Naive B cell (primary cell): ENCODE data around the gene CACNB4. TPM values are rescaled to one million over a fixed set of nuclear protein-coding genes. Genes with fewer than 3 reads are reported as not detected.

Experiments
- ATAC-seq, 2 donors: fragments of 150-1000 bp; cut with Tn5 transposase; 2 replicates each; pipeline ENCODE4 v1.10.0; 2021; ENCODE audit warnings: low read depth in 2 of 2, mild to moderate bottlenecking in 2 of 2, moderate library complexity in 2 of 2
- DNase-seq: peaks from one replicate; pipeline ENCODE4 v3.0.0; 2022
- H3K27ac Mint-ChIP-seq, 6 donors: one replicate each; pipeline ENCODE4 v1.8.0; 2020 to 2022; ENCODE audit warnings: mild to moderate bottlenecking in 6 of 6, mixed read lengths in 6 of 6, moderate library complexity in 5 of 6, inconsistent platforms in 2 of 6
- H3K27me3 Mint-ChIP-seq, 3 donors: one replicate each; pipeline ENCODE4 v1.8.0; 2021 to 2022; ENCODE audit warnings: mixed read lengths in 3 of 3, mild to moderate bottlenecking in 1 of 3
- H3K36me3 Mint-ChIP-seq, 2 donors: one replicate each; pipeline ENCODE4 v1.8.0; 2020 to 2022; ENCODE audit warnings: mixed read lengths in 2 of 2, inconsistent platforms in 1 of 2, mild to moderate bottlenecking in 1 of 2
- H3K4me1 Mint-ChIP-seq, 3 donors: one replicate each; pipeline ENCODE4 v1.8.0; 2020 to 2022; ENCODE audit warnings: mixed read lengths in 3 of 3, inconsistent platforms in 1 of 3, mild to moderate bottlenecking in 1 of 3, moderate library complexity in 1 of 3
- H3K4me3 Mint-ChIP-seq, 8 donors: one replicate each; pipeline ENCODE4 v1.8.0; 2020 to 2022; ENCODE audit warnings: mild to moderate bottlenecking in 8 of 8, mixed read lengths in 8 of 8, moderate library complexity in 8 of 8, inconsistent platforms in 2 of 8
- H3K9me3 Mint-ChIP-seq, 7 donors: one replicate each; pipeline ENCODE4 v1.8.0; 2020 to 2022; ENCODE audit warnings: mixed read lengths in 7 of 7, mild to moderate bottlenecking in 5 of 7, inconsistent platforms in 2 of 7, moderate library complexity in 1 of 7
- polyA plus RNA-seq, 6 donors: library from polyadenylated mRNA; unstranded; fragments of 300-500 nt; fragmentation: Illumina TruSeq; gene quantifications; one replicate each; pipeline ENCODE4 v1.2.3, GENCODE V29; 2021; ENCODE audit warnings: low read depth in 6 of 6

CACNB4 gene
- polyA plus RNA-seq, 6 donors from 2014 or later = 0.10 to 3.2 TPM; not detected in 4

- Mint-ChIP-seq H3K27ac (no peak overlapping the region), H3K9me3 (peaks cover 0 to 4% (median 0%) of the 10 kb centered on the region in 7 donors), H3K4me3 (peak overlapping the region in 1 of 8 donors; percentile 77), H3K4me1 (peaks cover 38 to 67% (median 59%) of the 10 kb centered on the region in 3 donors), H3K27me3 (no peaks in the 10 kb centered on the region), H3K36me3 (peaks cover 0 to 5% of the 10 kb centered on the region in 2 donors)
- DNase-seq = no peak
- ATAC-seq = no peak
These were observed 274.0 kb downstream of the CACNB4 start for GRCh38 chr2:151824886-151825285.

GRCh38 chr2:151823651-151824050 is 275.2 kb downstream of the CACNB4 start:
- Mint-ChIP-seq H3K36me3 (no peaks in the 10 kb centered on the region), H3K4me1 (peaks cover 39 to 60% (median 57%) of the 10 kb centered on the region in 3 donors), H3K4me3 (peak overlapping the region in 1 of 8 donors; percentile 9), H3K9me3 (no peaks in the 10 kb centered on the region), H3K27me3 (no peaks in the 10 kb centered on the region), H3K27ac (no peak overlapping the region)
- ATAC-seq = no peak
- no peak for DNase-seq

GRCh38 chr2:151819920-151820319 is 278.9 kb downstream of the CACNB4 start:
- Mint-ChIP-seq H3K27ac (no peak overlapping the region), H3K36me3 (peaks cover 5 to 8% of the 10 kb centered on the region in 2 donors), H3K27me3 (no peaks in the 10 kb centered on the region), H3K4me3 (no peak overlapping the region), H3K9me3 (no peaks in the 10 kb centered on the region), H3K4me1 (peaks cover 36 to 46% (median 36%) of the 10 kb centered on the region in 3 donors)
- DNase-seq (no peak), ATAC-seq (no peak)

- peaks cover 23 to 33% (median 28%) of the 10 kb centered on the region in 3 donors for H3K4me1 Mint-ChIP-seq
- H3K9me3 Mint-ChIP-seq = no peaks in the 10 kb centered on the region
- H3K27ac Mint-ChIP-seq = no peak overlapping the region
- H3K4me3 Mint-ChIP-seq = no peak overlapping the region
- H3K36me3 Mint-ChIP-seq = peaks cover 7 to 12% of the 10 kb centered on the region in 2 donors
- H3K27me3 Mint-ChIP-seq = no peaks in the 10 kb centered on the region
- DNase-seq (no peak), ATAC-seq (no peak)
These were observed 280.9 kb downstream of the CACNB4 start for GRCh38 chr2:151817929-151818328.

- H3K4me3 Mint-ChIP-seq = no peak overlapping the region
- ATAC-seq = no peak
- DNase-seq = no peak
- H3K36me3 Mint-ChIP-seq = peaks cover 15 to 16% of the 10 kb centered on the region in 2 donors
- H3K27ac Mint-ChIP-seq = no peak overlapping the region
- no peaks in the 10 kb centered on the region for H3K27me3 Mint-ChIP-seq
- peaks cover 0 to 3% (median 0%) of the 10 kb centered on the region in 7 donors for H3K9me3 Mint-ChIP-seq
- H3K4me1 Mint-ChIP-seq = peaks cover 18 to 24% (median 20%) of the 10 kb centered on the region in 3 donors
These were observed 282.0 kb downstream of the CACNB4 start for GRCh38 chr2:151816843-151817242.

GRCh38 chr2:151815821-151816489 is 282.9 kb downstream of the CACNB4 start:
- Mint-ChIP-seq H3K27ac (peak overlapping the region in 2 of 6 donors; percentile 70 to 74), H3K9me3 (peaks cover 0 to 3% (median 0%) of the 10 kb centered on the region in 7 donors), H3K27me3 (no peaks in the 10 kb centered on the region), H3K4me3 (no peak overlapping the region), H3K36me3 (peaks cover 16 to 20% of the 10 kb centered on the region in 2 donors), H3K4me1 (peaks cover 14 to 19% (median 17%) of the 10 kb centered on the region in 3 donors)
- ATAC-seq (no peak), DNase-seq (no peak)

- DNase-seq (no peak), ATAC-seq (no peak)
- Mint-ChIP-seq H3K36me3 (peaks cover 21 to 23% of the 10 kb centered on the region in 2 donors), H3K4me3 (no peak overlapping the region), H3K27me3 (no peaks in the 10 kb centered on the region), H3K9me3 (peaks cover 0 to 3% (median 0%) of the 10 kb centered on the region in 7 donors), H3K4me1 (peaks cover 0 to 6% (median under 1%) of the 10 kb centered on the region in 3 donors), H3K27ac (peak overlapping the region in 2 of 6 donors; percentile 6 to 38)
These were observed 288.4 kb downstream of the CACNB4 start for GRCh38 chr2:151810489-151810888.

- Mint-ChIP-seq H3K27me3 (no peaks in the 10 kb centered on the region), H3K4me1 (peaks cover 0 to 6% (median 0%) of the 10 kb centered on the region in 3 donors), H3K9me3 (peaks cover 0 to 3% (median 0%) of the 10 kb centered on the region in 7 donors), H3K4me3 (no peak overlapping the region), H3K36me3 (peaks cover 15 to 22% of the 10 kb centered on the region in 2 donors), H3K27ac (peak overlapping the region in 2 of 6 donors; percentile 24 to 62)
- ATAC-seq (no peak), DNase-seq (no peak)
These were observed 289.8 kb downstream of the CACNB4 start for GRCh38 chr2:151809073-151809383.

- Mint-ChIP-seq H3K36me3 (peaks cover 15 to 22% of the 10 kb centered on the region in 2 donors), H3K4me1 (peaks cover 0 to 6% (median 0%) of the 10 kb centered on the region in 3 donors), H3K27me3 (no peaks in the 10 kb centered on the region), H3K4me3 (peak overlapping the region in 1 of 8 donors; percentile 21), H3K9me3 (peaks cover 0 to 3% (median 0%) of the 10 kb centered on the region in 7 donors), H3K27ac (peak overlapping the region in 2 of 6 donors; percentile 24 to 62)
- peak; percentile 36 for DNase-seq
- ATAC-seq = peak; percentile 49 to 55
These were observed 290.4 kb downstream of the CACNB4 start for GRCh38 chr2:151808258-151809072.

- DNase-seq = no peak
- Mint-ChIP-seq H3K4me3 (no peak overlapping the region), H3K36me3 (peaks cover 8 to 13% of the 10 kb centered on the region in 2 donors), H3K27ac (no peak overlapping the region), H3K9me3 (no peaks in the 10 kb centered on the region), H3K4me1 (peaks cover 0 to 6% (median 0%) of the 10 kb centered on the region in 3 donors), H3K27me3 (no peaks in the 10 kb centered on the region)
- ATAC-seq = no peak
These were observed 292.9 kb downstream of the CACNB4 start for GRCh38 chr2:151805961-151806360.

- Mint-ChIP-seq H3K36me3 (peaks cover 4 to 11% of the 10 kb centered on the region in 2 donors), H3K27ac (no peak overlapping the region), H3K9me3 (no peaks in the 10 kb centered on the region), H3K4me1 (peaks cover 0 to 6% (median 0%) of the 10 kb centered on the region in 3 donors), H3K4me3 (no peak overlapping the region), H3K27me3 (no peaks in the 10 kb centered on the region)
- DNase-seq (no peak), ATAC-seq (no peak)
These were observed 293.5 kb downstream of the CACNB4 start for GRCh38 chr2:151805343-151805742.

- Mint-ChIP-seq H3K4me1 (peaks cover 0 to 5% (median 0%) of the 10 kb centered on the region in 3 donors), H3K36me3 (peaks cover 0 to 11% of the 10 kb centered on the region in 2 donors), H3K27me3 (no peaks in the 10 kb centered on the region), H3K9me3 (no peaks in the 10 kb centered on the region), H3K4me3 (no peak overlapping the region), H3K27ac (no peak overlapping the region)
- no peak for DNase-seq
- no peak for ATAC-seq
These were observed 295.0 kb downstream of the CACNB4 start for GRCh38 chr2:151803811-151804210.

GRCh38 chr2:151802315-151802714 is 296.5 kb downstream of the CACNB4 start:
- Mint-ChIP-seq H3K36me3 (peaks cover 0 to 11% of the 10 kb centered on the region in 2 donors), H3K27ac (peak overlapping the region in 2 of 6 donors; percentile 12 to 29), H3K9me3 (no peaks in the 10 kb centered on the region), H3K4me1 (no peaks in the 10 kb centered on the region), H3K27me3 (no peaks in the 10 kb centered on the region), H3K4me3 (no peak overlapping the region)
- ATAC-seq (no peak), DNase-seq (no peak)
